Mammary microvascular endothelial cell (primary cell): ENCODE data around the gene TAX1BP1. TPM values are rescaled to one million over a fixed set of nuclear protein-coding genes. Genes with fewer than 3 reads are reported as not detected.

ENCODE experiments used
- total RNA-seq: library from RNA; depleted of rRNA; stranded (reverse); fragments of >200 nt; gene quantifications from 2 replicates; pipeline ENCODE4 v1.2.3, GENCODE V29; 2015

TAX1BP1 gene
- 44.8 and 45.5 TPM in 2 replicates for total RNA-seq

GRCh38 chr7:27739909-27740448, at the start of gene TAX1BP1:
TAX1BP1 (plus strand) TSS chr7:27740162; CDS start chr7:27748525, 8,363 bp downstream.

Other genes with a start within 250 kb of the TAX1BP1 start
- gene HIBADH, start 77.3 kb upstream of the TAX1BP1 start, total RNA-seq, result 28.0 and 31.0 TPM in 2 replicates